Mucosa of rectum (tissue), 2 donors: ENCODE results near the gene FHIT.

ENCODE experiments used
- H3K27ac ChIP-seq, 2 donors: one replicate each; pipeline ENCODE4 v1.7.0; 2013; ENCODE audit warnings: inconsistent platforms in 2 of 2, low read depth in 2 of 2, low read length in 2 of 2
- H3K27me3 ChIP-seq, 2 donors: one replicate each; pipeline ENCODE4 v1.7.0; 2013; ENCODE audit warnings: low read length in 2 of 2; ENCODE audit not compliant: control insufficient read depth in 2 of 2, insufficient read depth in 2 of 2
- H3K36me3 ChIP-seq, 2 donors: one replicate each; pipeline ENCODE4 v1.7.0; 2013; ENCODE audit warnings: low read length in 2 of 2; ENCODE audit not compliant: control insufficient read depth in 2 of 2, insufficient read depth in 2 of 2
- H3K4me1 ChIP-seq, 2 donors: one replicate each; pipeline ENCODE4 v1.7.0; 2013; ENCODE audit warnings: low read length in 2 of 2, mild to moderate bottlenecking in 1 of 2; ENCODE audit not compliant: control insufficient read depth in 2 of 2, insufficient read depth in 2 of 2
- H3K4me3 ChIP-seq, 2 donors: one replicate each; pipeline ENCODE4 v1.7.0; 2013; ENCODE audit warnings: low read length in 2 of 2
- H3K9ac ChIP-seq, 2 donors: one replicate each; pipeline ENCODE4 v1.7.0; 2013; ENCODE audit warnings: low read length in 2 of 2, low read depth in 1 of 2, mild to moderate bottlenecking in 1 of 2
- H3K9me3 ChIP-seq, 2 donors: one replicate each; pipeline ENCODE4 v1.7.0; 2013; ENCODE audit warnings: low read length in 2 of 2; ENCODE audit not compliant: control insufficient read depth in 2 of 2
- donor health status: healthy.
- donor health status: Normal muscosa, but diverticular disease.

FHIT gene

GRCh38 chr3:60033901-60034453 is 1217.3 kb downstream of the FHIT start:
- no peak overlapping the region for H3K9ac ChIP-seq
- H3K36me3 ChIP-seq = no peaks in the 10 kb centered on the region
- no peak overlapping the region for H3K4me3 ChIP-seq
- H3K4me1 ChIP-seq = no peaks in the 10 kb centered on the region
- H3K9me3 ChIP-seq = no peaks in the 10 kb centered on the region
- H3K27me3 ChIP-seq = no peaks in the 10 kb centered on the region
- no peak overlapping the region for H3K27ac ChIP-seq

DNA sequence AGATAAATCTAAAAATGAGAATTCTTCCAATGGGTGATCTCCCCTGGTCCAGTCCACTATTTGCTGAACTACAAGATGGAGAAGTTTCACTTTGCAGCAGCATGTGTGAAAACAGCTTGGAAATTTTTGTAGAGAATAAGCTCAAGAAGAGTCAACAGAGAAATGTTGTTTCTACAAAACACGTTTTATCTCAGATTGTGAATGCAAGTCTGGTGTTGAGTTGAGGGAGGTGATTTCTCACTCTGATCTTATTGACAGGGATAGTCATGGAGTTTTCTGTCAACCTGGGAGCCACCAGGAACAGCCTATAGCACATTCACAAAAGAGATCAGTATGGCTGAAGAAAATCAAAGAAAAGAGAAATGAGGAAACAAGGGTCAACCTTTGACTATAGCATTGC is 1220.3 kb downstream of the FHIT start:
- Histone ChIP-seq H3K27ac (no peak overlapping the region), H3K4me3 (no peak overlapping the region), H3K9me3 (no peaks in the 10 kb centered on the region), H3K9ac (no peak overlapping the region), H3K4me1 (no peaks in the 10 kb centered on the region), H3K36me3 (no peaks in the 10 kb centered on the region), H3K27me3 (no peaks in the 10 kb centered on the region)

DNA sequence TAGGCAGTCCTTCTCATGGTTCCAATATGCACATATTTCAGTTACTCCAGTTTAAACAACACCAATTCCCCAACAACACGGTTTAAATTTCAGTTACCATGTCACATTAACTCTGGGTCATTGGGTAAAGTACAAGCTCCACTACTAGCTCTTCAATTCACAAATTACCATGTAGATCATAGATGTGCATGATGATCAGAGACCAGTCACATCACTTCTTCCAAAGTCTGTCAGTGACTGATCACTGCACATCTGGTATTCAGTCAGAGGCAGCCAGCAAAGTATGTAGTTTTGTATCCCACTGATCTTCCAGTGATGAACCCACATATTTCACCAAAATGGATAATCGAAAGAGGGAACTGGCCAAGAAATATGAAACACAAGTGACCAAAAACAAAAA is 1223.0 kb downstream of the FHIT start:
- H3K9me3 ChIP-seq = no peaks in the 10 kb centered on the region
- H3K4me3 ChIP-seq = no peak overlapping the region
- no peaks in the 10 kb centered on the region for H3K27me3 ChIP-seq
- H3K9ac ChIP-seq = no peak overlapping the region
- H3K36me3 ChIP-seq = no peaks in the 10 kb centered on the region
- no peaks in the 10 kb centered on the region for H3K4me1 ChIP-seq
- no peak overlapping the region for H3K27ac ChIP-seq

GRCh38 chr3:60027335-60027734 is 1223.9 kb downstream of the FHIT start:
- H3K9me3 ChIP-seq = no peaks in the 10 kb centered on the region
- H3K4me3 ChIP-seq = no peak overlapping the region
- no peaks in the 10 kb centered on the region for H3K27me3 ChIP-seq
- H3K36me3 ChIP-seq = no peaks in the 10 kb centered on the region
- no peaks in the 10 kb centered on the region for H3K4me1 ChIP-seq
- H3K9ac ChIP-seq = no peak overlapping the region
- H3K27ac ChIP-seq = no peak overlapping the region

DNA sequence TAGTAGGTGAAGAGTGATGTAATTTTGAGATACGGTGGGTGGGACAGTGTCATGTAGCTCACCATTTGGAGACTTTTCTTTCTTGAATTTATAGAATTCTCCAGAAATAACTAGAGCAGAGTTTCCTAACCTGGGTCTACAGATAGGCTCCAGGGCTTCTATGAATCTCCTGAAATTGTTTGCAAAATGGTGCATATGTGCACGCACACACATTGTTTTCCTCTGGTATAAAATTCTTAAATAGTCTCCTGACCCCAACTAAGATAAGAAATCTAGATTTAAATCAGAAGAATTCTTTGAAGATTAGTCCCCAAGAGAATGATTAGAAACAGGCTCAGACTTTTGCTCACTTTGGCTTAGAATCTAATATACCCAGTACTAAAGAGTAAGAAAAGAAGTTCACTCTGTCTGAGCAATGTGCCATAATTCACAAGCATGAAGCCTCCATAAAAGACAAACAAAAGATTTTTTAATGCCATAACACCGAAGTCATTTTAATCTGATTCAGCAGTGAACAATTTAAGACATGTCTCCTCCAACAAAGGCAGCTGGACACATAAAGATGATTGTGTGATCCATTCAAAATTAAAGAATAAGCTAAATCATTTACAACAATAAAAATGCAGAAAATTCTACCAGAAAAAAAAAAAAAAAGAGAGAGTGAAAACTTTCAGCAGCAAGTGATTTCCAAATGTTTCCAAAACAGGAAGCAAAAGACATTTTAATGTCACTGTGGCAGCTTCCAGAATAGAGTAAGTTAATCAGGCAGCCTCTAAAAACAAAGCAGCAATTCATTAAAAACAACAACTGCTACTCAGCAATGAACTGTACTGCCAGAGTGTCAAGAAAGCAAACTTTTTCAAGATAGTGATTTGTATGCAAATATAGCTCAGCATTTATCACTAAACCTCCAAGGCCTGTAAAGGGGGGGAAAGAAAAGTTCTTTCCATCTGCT is 1225.9 kb downstream of the FHIT start:
- Histone ChIP-seq H3K27me3 (no peaks in the 10 kb centered on the region), H3K36me3 (no peaks in the 10 kb centered on the region), H3K27ac (no peak overlapping the region), H3K4me3 (no peak overlapping the region), H3K9ac (no peak overlapping the region), H3K9me3 (no peaks in the 10 kb centered on the region), H3K4me1 (no peaks in the 10 kb centered on the region)

DNA sequence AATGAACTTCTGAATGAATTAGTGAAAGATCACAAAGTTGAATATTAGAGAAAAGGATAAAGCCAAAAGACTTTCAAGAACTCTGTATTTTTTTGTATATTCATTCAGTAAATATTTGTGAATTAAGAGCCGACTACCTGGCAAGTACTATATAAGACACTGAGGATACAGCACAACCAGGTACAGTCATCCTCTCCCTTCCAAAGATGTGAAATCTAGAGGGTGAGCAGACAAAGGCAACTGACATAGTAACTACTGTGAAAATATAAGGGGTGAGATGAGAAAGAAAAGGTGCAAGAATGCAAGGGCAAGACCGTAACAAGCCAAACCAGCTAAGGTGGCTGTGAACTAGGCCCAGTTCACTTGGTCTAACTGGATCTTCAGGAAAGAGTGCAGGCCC is 1226.9 kb downstream of the FHIT start:
- H3K9ac ChIP-seq = no peak overlapping the region
- no peaks in the 10 kb centered on the region for H3K36me3 ChIP-seq
- no peak overlapping the region for H3K4me3 ChIP-seq
- H3K27ac ChIP-seq = no peak overlapping the region
- no peaks in the 10 kb centered on the region for H3K27me3 ChIP-seq
- H3K9me3 ChIP-seq = no peaks in the 10 kb centered on the region
- no peaks in the 10 kb centered on the region for H3K4me1 ChIP-seq

DNA sequence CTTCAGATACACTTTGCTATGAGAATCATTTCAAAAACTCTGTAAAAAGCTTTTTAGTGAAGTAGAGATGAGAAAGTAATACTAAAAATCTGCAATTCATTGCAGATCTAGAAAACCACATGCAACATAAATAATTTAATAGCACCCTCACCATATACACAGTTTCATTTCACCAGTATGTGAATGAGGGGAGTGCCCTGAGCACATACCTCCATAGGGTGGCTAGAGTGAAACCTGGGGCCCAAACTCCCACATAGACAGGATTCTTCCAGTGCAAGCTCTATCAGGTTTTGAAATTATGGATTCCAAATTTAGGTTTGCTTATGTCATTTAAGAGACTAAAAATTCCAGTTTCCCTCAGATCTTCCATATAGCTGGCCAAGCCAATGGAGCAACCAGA is 1228.1 kb downstream of the FHIT start:
- no peaks in the 10 kb centered on the region for H3K36me3 ChIP-seq
- no peaks in the 10 kb centered on the region for H3K4me1 ChIP-seq
- no peaks in the 10 kb centered on the region for H3K9me3 ChIP-seq
- no peak overlapping the region for H3K9ac ChIP-seq
- H3K27me3 ChIP-seq = no peaks in the 10 kb centered on the region
- no peak overlapping the region for H3K27ac ChIP-seq
- no peak overlapping the region for H3K4me3 ChIP-seq

- Histone ChIP-seq H3K9ac (no peak overlapping the region), H3K4me1 (no peaks in the 10 kb centered on the region), H3K9me3 (no peaks in the 10 kb centered on the region), H3K27ac (no peak overlapping the region), H3K36me3 (no peaks in the 10 kb centered on the region), H3K4me3 (no peak overlapping the region), H3K27me3 (no peaks in the 10 kb centered on the region)
Measured at GRCh38 chr3:60017631-60018030, 1233.6 kb downstream of the FHIT start.

GRCh38 chr3:60015032-60015705 is 1236.1 kb downstream of the FHIT start:
- Histone ChIP-seq H3K4me3 (no peak overlapping the region), H3K27me3 (no peaks in the 10 kb centered on the region), H3K9me3 (no peaks in the 10 kb centered on the region), H3K4me1 (no peaks in the 10 kb centered on the region), H3K9ac (no peak overlapping the region), H3K36me3 (no peaks in the 10 kb centered on the region), H3K27ac (no peak overlapping the region)

DNA sequence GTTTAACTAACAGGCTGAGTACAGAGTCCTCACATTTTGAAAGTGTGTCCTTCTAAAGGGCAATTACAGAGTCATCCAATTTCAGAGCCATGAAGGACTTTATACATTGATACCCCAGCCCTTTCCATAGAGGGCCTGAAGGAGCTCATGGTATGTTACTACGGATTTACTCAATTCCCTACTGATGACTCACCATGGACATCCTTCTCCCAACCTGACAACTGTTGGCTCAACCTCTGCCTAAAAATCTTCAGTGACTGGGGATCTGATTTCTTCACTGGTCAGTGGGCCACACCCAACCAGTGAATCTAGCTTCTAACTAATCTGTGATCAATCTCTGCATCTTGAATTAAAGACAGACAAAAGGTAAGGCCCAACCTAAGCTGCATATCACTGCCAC is 1238.0 kb downstream of the FHIT start:
- Histone ChIP-seq H3K36me3 (no peaks in the 10 kb centered on the region), H3K27me3 (no peaks in the 10 kb centered on the region), H3K9ac (no peak overlapping the region), H3K27ac (no peak overlapping the region), H3K4me1 (no peaks in the 10 kb centered on the region), H3K9me3 (no peaks in the 10 kb centered on the region), H3K4me3 (no peak overlapping the region)
